Activated CD4-positive, alpha-beta T cell treated with anti-CD3 and anti-CD28 coated beads for 36 hours (primary cell): ENCODE measurements around the gene TCERG1L. TPM values are rescaled to one million over a fixed set of nuclear protein-coding genes. Genes with fewer than 3 reads are reported as not detected.

Experiments
- ATAC-seq: fragments of 200-7000 bp; cut with Tn5 transposase; one replicate; pipeline ENCODE4 v1.10.0; 2021; ENCODE audit warnings: mild to moderate bottlenecking, moderate library complexity
- CTCF ChIA-PET: fragments of 350-600 bp; sonication (Branson Sonifier 250); formaldehyde crosslinking; loops from one replicate; lab custom pipeline; 2021; ENCODE audit warnings: antibody characterized with exemption; lab: Charles Lee
- POLR2A ChIA-PET: fragments of 350-600 bp; sonication (Branson Sonifier 250); formaldehyde crosslinking; loops from one replicate; lab custom pipeline; 2021; ENCODE audit warnings: antibody characterized with exemption, inconsistent platforms; lab: Charles Lee
- DNase-seq: peaks from one replicate; pipeline ENCODE4 v3.0.0-alpha.2; 2020
- H3K27ac Mint-ChIP-seq: one replicate; pipeline ENCODE4 v1.8.0; 2021; ENCODE audit warnings: mixed read lengths
- H3K27me3 Mint-ChIP-seq: one replicate; pipeline ENCODE4 v1.8.0; 2021; ENCODE audit warnings: mixed read lengths
- H3K36me3 Mint-ChIP-seq: one replicate; pipeline ENCODE4 v1.8.0; 2021; ENCODE audit warnings: low read depth, mixed read lengths
- H3K4me1 Mint-ChIP-seq: one replicate; pipeline ENCODE4 v1.8.0; 2021; ENCODE audit warnings: mixed read lengths
- H3K4me3 Mint-ChIP-seq: one replicate; pipeline ENCODE4 v1.8.0; 2021; ENCODE audit warnings: mild to moderate bottlenecking, moderate library complexity, mixed read lengths
- H3K9me3 Mint-ChIP-seq: one replicate; pipeline ENCODE4 v1.8.0; 2021; ENCODE audit warnings: low read depth, mixed read lengths
- intact Hi-C, 2 experiments: fragments of 100-400 bp; cut with DNase I in 1 of 2; cut with micrococcal nuclease in 1 of 2; formaldehyde crosslinking; loops; one replicate each; pipeline versions ENCODE4 v1.14.2 to v1.15.1; 2022 to 2024; cut with DNase I, micrococcal nuclease
- total RNA-seq, 2 experiments: library from RNA; stranded (reverse); gene quantifications; one replicate each; pipeline ENCODE4 v1.2.3, GENCODE V29; 2021

TCERG1L gene
- total RNA-seq, 2 experiments from 2014 or later, result 0.05 to 0.21 TPM

DNA sequence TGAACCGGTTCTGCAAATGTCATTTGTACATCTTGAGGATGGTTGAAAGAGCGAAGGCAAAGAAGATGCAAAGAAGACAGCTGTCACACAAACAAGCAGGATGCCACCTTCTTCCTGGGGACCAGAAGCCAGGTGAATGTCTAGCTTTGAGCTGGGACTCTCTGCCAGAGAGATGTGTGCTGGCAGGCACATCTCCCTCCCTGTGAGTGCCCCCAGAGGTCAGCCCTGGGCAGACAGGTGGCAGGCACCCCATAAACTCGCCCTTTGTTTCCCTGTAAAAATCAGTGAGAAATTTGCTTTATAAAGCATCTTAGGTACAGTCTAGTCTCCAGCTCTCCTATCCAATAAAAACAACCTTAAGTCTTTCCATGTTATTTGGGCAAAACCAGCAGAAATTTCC is 2.6 kb upstream of the TCERG1L start:
- ChIA-PET POLR2A (no interaction called here), CTCF (interaction anchor here (0.6 to 0.9 kb wide), 3 partner anchors 9 to 99 kb away, joined by 3 to 4 read pairs (median 3); no protein-coding TSS in a partner anchor)
- intact Hi-C loops, result loop anchor here in 1 of 2 experiments (5.0 to 10.0 kb wide), 2 partner anchors 561 to 1122 kb away; no protein-coding TSS in a partner anchor
- Mint-ChIP-seq H3K9me3 (no peaks in the 10 kb centered on the region), H3K4me3 (no peak overlapping the region), H3K27ac (no peak overlapping the region), H3K36me3 (no peaks in the 10 kb centered on the region), H3K27me3 (peaks cover 35% of the 10 kb centered on the region), H3K4me1 (peaks cover 4% of the 10 kb centered on the region)
- no peak for ATAC-seq
- no peak for DNase-seq

DNA sequence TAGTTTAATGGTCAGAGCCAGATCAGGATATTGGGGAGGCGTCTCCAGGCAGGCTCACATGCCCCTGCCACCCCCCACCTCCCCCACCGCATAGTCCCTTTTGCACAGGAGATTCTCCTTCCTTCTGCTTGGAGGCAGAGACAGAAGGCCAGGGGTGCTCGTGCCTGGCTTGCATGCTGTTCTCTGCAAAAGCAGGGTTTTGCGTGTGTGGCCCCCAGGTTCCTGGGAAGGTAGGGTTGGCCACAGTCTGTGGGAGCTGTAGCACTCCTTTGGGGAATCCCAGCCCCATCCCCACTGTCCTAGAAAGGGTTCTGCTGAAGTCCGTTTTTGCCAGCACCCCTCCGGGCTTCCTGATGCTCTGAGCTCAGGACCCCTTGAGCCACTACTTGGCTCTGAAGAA is 1.9 kb upstream of the TCERG1L start:
- ChIA-PET POLR2A (interaction anchor here (0.5 kb wide), 1 partner anchor 19 kb away, joined by 3 read pairs; no protein-coding TSS in a partner anchor), CTCF (interaction anchor here (0.9 to 1.1 kb wide), 2 partner anchors 9 to 12 kb away, joined by 3 to 4 read pairs; no protein-coding TSS in a partner anchor)
- H3K36me3 Mint-ChIP-seq, result no peaks in the 10 kb centered on the region
- no peak for ATAC-seq
- no peak overlapping the region for H3K4me3 Mint-ChIP-seq
- no peaks in the 10 kb centered on the region for H3K9me3 Mint-ChIP-seq
- intact Hi-C loops, result loop anchor here in 1 of 2 experiments (5.0 to 10.0 kb wide), 2 partner anchors 561 to 1121 kb away; no protein-coding TSS in a partner anchor
- no peak for DNase-seq
- H3K4me1 Mint-ChIP-seq, result peaks cover 4% of the 10 kb centered on the region
- no peak overlapping the region for H3K27ac Mint-ChIP-seq
- H3K27me3 Mint-ChIP-seq, result peaks cover 38% of the 10 kb centered on the region

GRCh38 chr10:131312478-131312836 is 936 bp upstream of the TCERG1L start:
- H3K27me3 Mint-ChIP-seq, result peaks cover 41% of the 10 kb centered on the region
- no peaks in the 10 kb centered on the region for H3K9me3 Mint-ChIP-seq
- peaks cover 4% of the 10 kb centered on the region for H3K4me1 Mint-ChIP-seq
- peak; percentile 25 for ATAC-seq
- no peak overlapping the region for H3K27ac Mint-ChIP-seq
- intact Hi-C loops, result loop anchor here in 1 of 2 experiments (5.0 to 10.0 kb wide), 2 partner anchors 562 to 1120 kb away; no protein-coding TSS in a partner anchor
- ChIA-PET CTCF (interaction anchor here (0.8 to 1.1 kb wide), 3 partner anchors 11 to 1122 kb away, joined by 3 to 6 read pairs (median 4); no protein-coding TSS in a partner anchor), POLR2A (no interaction called here)
- DNase-seq, result peak; percentile 42
- H3K4me3 Mint-ChIP-seq, result peak overlapping the region; percentile 43
- H3K36me3 Mint-ChIP-seq, result no peaks in the 10 kb centered on the region

DNA sequence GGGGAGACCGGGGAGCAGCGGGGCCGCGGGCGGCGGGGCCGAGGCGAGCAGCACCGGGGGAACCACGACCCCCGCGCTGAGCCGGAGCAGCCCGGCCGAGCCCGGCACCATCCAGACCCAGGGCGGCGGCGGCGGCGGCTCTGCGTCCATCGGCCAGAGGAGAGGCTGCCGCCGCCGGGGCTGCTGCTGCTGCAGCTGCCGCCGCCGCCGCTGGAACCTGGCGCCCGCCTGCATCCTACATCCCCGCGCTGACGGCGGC is 190 bp downstream of the TCERG1L start:
- DNase-seq (peak; percentile 49), ATAC-seq (no peak)
- peaks cover 37% of the 10 kb centered on the region for H3K27me3 Mint-ChIP-seq
- H3K9me3 Mint-ChIP-seq, result no peaks in the 10 kb centered on the region
- POLR2A ChIA-PET, result no interaction called here
- H3K27ac Mint-ChIP-seq, result no peak overlapping the region
- H3K36me3 Mint-ChIP-seq, result no peaks in the 10 kb centered on the region
- H3K4me3 Mint-ChIP-seq, result no peak overlapping the region
- CTCF ChIA-PET, result interaction anchor here (0.6 kb wide), 1 partner anchor 1196 kb away, joined by 3 read pairs; no protein-coding TSS in a partner anchor
- peaks cover 4% of the 10 kb centered on the region for H3K4me1 Mint-ChIP-seq
- intact Hi-C loops, result loop anchor here in 1 of 2 experiments (5.0 to 10.0 kb wide), 2 partner anchors 563 to 1119 kb away; no protein-coding TSS in a partner anchor

GRCh38 chr10:131310551-131311401 is 745 bp downstream of the TCERG1L start:
- peaks cover 4% of the 10 kb centered on the region for H3K4me1 Mint-ChIP-seq
- no peaks in the 10 kb centered on the region for H3K36me3 Mint-ChIP-seq
- CTCF ChIA-PET, result interaction anchor here (0.6 to 0.9 kb wide), 3 partner anchors 13 to 1195 kb away, joined by 3 read pairs; no protein-coding TSS in a partner anchor
- H3K9me3 Mint-ChIP-seq, result no peaks in the 10 kb centered on the region
- no peak overlapping the region for H3K27ac Mint-ChIP-seq
- no peak for ATAC-seq
- H3K4me3 Mint-ChIP-seq, result peak overlapping the region; percentile 32
- POLR2A ChIA-PET, result no interaction called here
- H3K27me3 Mint-ChIP-seq, result peaks cover 37% of the 10 kb centered on the region
- peak; percentile 16 for DNase-seq
- intact Hi-C loops, result loop anchor here in 1 of 2 experiments (5.0 to 10.0 kb wide), 2 partner anchors 564 to 1118 kb away; no protein-coding TSS in a partner anchor

DNA sequence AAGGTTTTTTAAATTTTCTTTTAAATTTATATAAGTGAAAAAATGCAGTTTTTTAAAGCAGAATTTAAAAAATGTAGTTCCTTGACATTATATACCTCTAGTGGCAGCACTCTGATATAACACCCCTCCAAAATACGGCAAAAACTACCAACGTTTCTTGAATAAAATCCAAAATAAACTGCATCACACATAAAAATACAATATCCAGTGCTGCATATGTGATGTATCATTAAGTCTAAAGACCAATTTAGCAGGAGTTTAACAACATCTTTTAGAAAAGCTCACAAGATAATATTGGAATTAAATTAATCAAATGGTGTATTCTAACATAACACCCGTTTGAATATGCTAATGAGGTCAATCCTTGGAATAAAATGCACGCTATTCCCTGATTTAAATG is 1.4 kb downstream of the TCERG1L start:
- H3K27ac Mint-ChIP-seq, result no peak overlapping the region
- no peaks in the 10 kb centered on the region for H3K9me3 Mint-ChIP-seq
- DNase-seq (no peak), ATAC-seq (no peak)
- intact Hi-C loops, result loop anchor here in 1 of 2 experiments (5.0 to 10.0 kb wide), 2 partner anchors 565 to 1118 kb away; no protein-coding TSS in a partner anchor
- ChIA-PET POLR2A (no interaction called here), CTCF (interaction anchor here (0.7 to 0.9 kb wide), 2 partner anchors 12 to 57 kb away, joined by 3 read pairs; no protein-coding TSS in a partner anchor)
- H3K27me3 Mint-ChIP-seq, result peaks cover 40% of the 10 kb centered on the region
- no peaks in the 10 kb centered on the region for H3K36me3 Mint-ChIP-seq
- no peak overlapping the region for H3K4me3 Mint-ChIP-seq
- H3K4me1 Mint-ChIP-seq, result peaks cover 4% of the 10 kb centered on the region

GRCh38 chr10:131300508-131300907 is 11.0 kb downstream of the TCERG1L start:
- no peaks in the 10 kb centered on the region for H3K4me1 Mint-ChIP-seq
- peaks cover 11% of the 10 kb centered on the region for H3K9me3 Mint-ChIP-seq

GRCh38 chr10:131290781-131291180 is 20.7 kb downstream of the TCERG1L start:
- Mint-ChIP-seq H3K27ac (no peak overlapping the region), H3K4me1 (no peaks in the 10 kb centered on the region), H3K36me3 (no peaks in the 10 kb centered on the region), H3K27me3 (no peaks in the 10 kb centered on the region), H3K4me3 (no peak overlapping the region), H3K9me3 (no peaks in the 10 kb centered on the region)
- intact Hi-C loops, result no loop called here
- ATAC-seq, result no peak
- POLR2A ChIA-PET, result no interaction called here
- DNase-seq, result no peak
- CTCF ChIA-PET, result no interaction called here

More at GRCh38 chr10:131300508-131300907, 11.0 kb downstream of the TCERG1L start:
- H3K36me3 Mint-ChIP-seq, result no peaks in the 10 kb centered on the region
- intact Hi-C loops, result no loop called here
- DNase-seq, result no peak
- H3K4me3 Mint-ChIP-seq, result no peak overlapping the region
- CTCF ChIA-PET, result no interaction called here
- H3K27ac Mint-ChIP-seq, result no peak overlapping the region
- no peak for ATAC-seq
- H3K27me3 Mint-ChIP-seq, result peaks cover 16% of the 10 kb centered on the region
- POLR2A ChIA-PET, result no interaction called here

GRCh38 chr10:131288648-131289047 is 22.9 kb downstream of the TCERG1L start:
- no peaks in the 10 kb centered on the region for H3K9me3 Mint-ChIP-seq
- no peak for ATAC-seq
- no peaks in the 10 kb centered on the region for H3K36me3 Mint-ChIP-seq
- no peak for DNase-seq
- POLR2A ChIA-PET, result no interaction called here
- intact Hi-C loops, result no loop called here
- no peak overlapping the region for H3K4me3 Mint-ChIP-seq
- H3K4me1 Mint-ChIP-seq, result no peaks in the 10 kb centered on the region
- H3K27me3 Mint-ChIP-seq, result no peaks in the 10 kb centered on the region
- CTCF ChIA-PET, result no interaction called here
- H3K27ac Mint-ChIP-seq, result no peak overlapping the region

DNA sequence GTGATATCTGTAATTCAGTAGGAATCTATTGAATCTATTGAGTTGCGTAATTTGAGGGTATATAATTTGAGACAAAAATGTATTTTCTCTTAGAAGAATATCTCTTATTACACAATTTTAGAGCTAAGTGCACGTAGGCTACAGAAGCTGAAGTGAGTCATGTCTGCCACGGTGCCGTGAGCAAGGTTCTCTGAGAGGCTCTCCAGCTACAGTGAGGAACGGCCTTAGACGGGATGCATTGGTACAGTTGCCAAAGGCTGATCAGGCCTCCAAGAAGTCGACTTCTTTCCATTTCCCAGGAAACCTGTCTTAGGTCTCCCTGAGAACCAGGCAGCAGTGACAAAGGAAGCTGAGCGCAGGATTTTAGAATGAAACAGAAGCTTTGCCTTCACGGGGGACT is 28.6 kb downstream of the TCERG1L start:
- ATAC-seq (no peak), DNase-seq (no peak)
- intact Hi-C loops, result no loop called here
- CTCF ChIA-PET, result no interaction called here
- H3K4me1 Mint-ChIP-seq, result no peaks in the 10 kb centered on the region
- no peak overlapping the region for H3K4me3 Mint-ChIP-seq
- no peaks in the 10 kb centered on the region for H3K9me3 Mint-ChIP-seq
- H3K27ac Mint-ChIP-seq, result no peak overlapping the region
- no peaks in the 10 kb centered on the region for H3K27me3 Mint-ChIP-seq
- H3K36me3 Mint-ChIP-seq, result no peaks in the 10 kb centered on the region
- POLR2A ChIA-PET, result no interaction called here

GRCh38 chr10:131280101-131280500 is 31.4 kb downstream of the TCERG1L start:
- CTCF ChIA-PET, result no interaction called here
- no peak overlapping the region for H3K4me3 Mint-ChIP-seq
- H3K27me3 Mint-ChIP-seq, result no peaks in the 10 kb centered on the region
- intact Hi-C loops, result no loop called here
- H3K27ac Mint-ChIP-seq, result no peak overlapping the region
- no peaks in the 10 kb centered on the region for H3K9me3 Mint-ChIP-seq
- POLR2A ChIA-PET, result no interaction called here
- H3K36me3 Mint-ChIP-seq, result no peaks in the 10 kb centered on the region
- no peaks in the 10 kb centered on the region for H3K4me1 Mint-ChIP-seq
- ATAC-seq, result no peak
- DNase-seq, result no peak
